Memory B cell (primary cell): Measurements from ENCODE around the gene TTC33.
"Not testable (repeated sequence)": the region's sequence is repeated elsewhere in the genome, so short reads cannot be mapped to it uniquely, and the experiment has no call there.

ENCODE experiments used
- ATAC-seq: fragments of 150-1000 bp; cut with Tn5 transposase; 2 replicates; pipeline ENCODE4 v1.10.0; 2021; ENCODE audit warnings: low read depth, mild to moderate bottlenecking, moderate library complexity
- DNase-seq, 2 donors: peaks; one replicate each; pipeline ENCODE4 v3.0.0; 2022; ENCODE audit warnings: low spot score in 2 of 2
- H3K27ac Mint-ChIP-seq: one replicate; pipeline ENCODE4 v1.8.0; 2022; ENCODE audit warnings: mild to moderate bottlenecking, moderate library complexity, mixed read lengths
- H3K27me3 Mint-ChIP-seq: one replicate; pipeline ENCODE4 v1.8.0; 2022; ENCODE audit warnings: mixed read lengths
- H3K36me3 Mint-ChIP-seq: one replicate; pipeline ENCODE4 v1.8.0; 2022; ENCODE audit warnings: mild to moderate bottlenecking, mixed read lengths
- H3K4me1 Mint-ChIP-seq: one replicate; pipeline ENCODE4 v1.8.0; 2022; ENCODE audit warnings: mixed read lengths
- H3K4me3 Mint-ChIP-seq: one replicate; pipeline ENCODE4 v1.8.0; 2022; ENCODE audit warnings: mild to moderate bottlenecking, moderate library complexity, mixed read lengths
- H3K9me3 Mint-ChIP-seq: one replicate; pipeline ENCODE4 v1.8.0; 2022; ENCODE audit warnings: mixed read lengths

Gene TTC33

GRCh38 chr5:40755407-40756365, at the start of gene TTC33:
TSS of gene TTC33 (minus strand) at chr5:40755961. CDS start at chr5:40747018, 8,943 bp downstream.
- ATAC-seq, result peak; percentile 92
- H3K4me3 Mint-ChIP-seq, result no peak within 1 kb of the TSS
- peak; percentile 82 to 88 for DNase-seq
- H3K4me1 Mint-ChIP-seq, result peaks cover 9% of the 10 kb centered on the region
- no peaks in the 10 kb centered on the region for H3K9me3 Mint-ChIP-seq
- H3K36me3 Mint-ChIP-seq, result peaks cover 9% of the 10 kb centered on the region
- H3K27me3 Mint-ChIP-seq, result no peaks in the 10 kb centered on the region
- H3K27ac Mint-ChIP-seq, result no peak within 1 kb of the TSS

DNA sequence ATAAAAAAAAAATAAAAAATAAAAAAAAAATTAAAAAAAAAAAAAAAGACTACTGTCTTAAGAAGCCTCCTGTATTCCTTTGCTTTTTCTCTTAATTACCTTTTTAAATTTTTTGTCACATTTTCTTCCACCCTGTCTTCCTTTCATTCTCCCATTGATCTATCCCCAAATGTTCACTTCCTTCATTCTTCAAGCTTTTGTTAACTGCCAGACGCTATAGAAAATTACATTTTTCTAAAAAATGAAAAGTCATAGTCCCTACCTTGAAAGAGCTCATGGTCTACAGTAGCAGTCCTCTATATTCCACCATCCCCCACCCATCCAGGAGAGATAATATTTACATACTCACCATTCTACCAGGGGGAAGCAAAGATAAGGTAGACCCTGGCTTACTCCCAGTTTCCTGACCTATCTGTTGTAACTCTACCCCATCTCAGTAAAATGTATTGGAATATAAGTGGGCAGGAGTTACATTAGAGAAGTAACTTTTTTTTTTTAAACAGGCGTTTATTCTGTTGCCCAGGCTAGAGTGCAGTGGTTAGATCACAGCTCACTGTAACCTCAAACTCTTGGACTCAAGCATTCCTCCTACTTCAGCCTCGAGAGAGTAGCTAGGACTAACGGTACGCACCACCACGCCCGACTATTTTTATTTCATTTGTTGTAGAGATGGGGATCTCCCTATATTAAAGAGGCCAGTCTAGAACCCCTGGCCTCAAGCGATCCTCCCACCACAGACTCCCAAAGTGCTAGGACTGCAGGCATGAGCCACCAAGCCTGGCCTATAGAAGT, 46.2 kb upstream of the TTC33 start:
- Mint-ChIP-seq H3K36me3 (no peaks in the 10 kb centered on the region), H3K4me1 (peaks cover 2% of the 10 kb centered on the region), H3K27ac (no peak overlapping the region), H3K9me3 (no peaks in the 10 kb centered on the region), H3K27me3 (peaks cover 1% of the 10 kb centered on the region), H3K4me3 (no peak overlapping the region)
- no peak for DNase-seq
- no peak for ATAC-seq

GRCh38 chr5:40799258-40799657, 43.5 kb upstream of the TTC33 start:
- DNase-seq (no peak), ATAC-seq (no peak)
- Mint-ChIP-seq H3K27me3 (no peaks in the 10 kb centered on the region), H3K4me1 (peaks cover 16% of the 10 kb centered on the region), H3K9me3 (no peaks in the 10 kb centered on the region), H3K36me3 (peaks cover 3% of the 10 kb centered on the region), H3K27ac (peak overlapping the region; percentile 93), H3K4me3 (peak overlapping the region; percentile 35)

- Mint-ChIP-seq H3K36me3 (peaks cover 3% of the 10 kb centered on the region), H3K27ac (peak overlapping the region; percentile 93), H3K4me1 (peaks cover 19% of the 10 kb centered on the region), H3K27me3 (no peaks in the 10 kb centered on the region), H3K4me3 (peak overlapping the region; percentile 93), H3K9me3 (no peaks in the 10 kb centered on the region)
- no peak for ATAC-seq
- DNase-seq, result no peak
Measured at GRCh38 chr5:40798801-40799210, 43.0 kb upstream of the TTC33 start.

GRCh38 chr5:40798012-40798800, 42.4 kb upstream of the TTC33 start, which contains the start of gene PRKAA1:
TSS of gene PRKAA1 (minus strand) at chr5:40798374. CDS start at chr5:40798189, 185 bp downstream.
- Mint-ChIP-seq H3K36me3 (peaks cover 3% of the 10 kb centered on the region), H3K4me1 (peaks cover 25% of the 10 kb centered on the region), H3K27me3 (no peaks in the 10 kb centered on the region), H3K4me3 (peak within 1 kb of the TSS; percentile 93), H3K27ac (peak within 1 kb of the TSS; percentile 93), H3K9me3 (no peaks in the 10 kb centered on the region)
- ATAC-seq (peak; percentile 91), DNase-seq (peak; percentile 90 to 91)

DNA sequence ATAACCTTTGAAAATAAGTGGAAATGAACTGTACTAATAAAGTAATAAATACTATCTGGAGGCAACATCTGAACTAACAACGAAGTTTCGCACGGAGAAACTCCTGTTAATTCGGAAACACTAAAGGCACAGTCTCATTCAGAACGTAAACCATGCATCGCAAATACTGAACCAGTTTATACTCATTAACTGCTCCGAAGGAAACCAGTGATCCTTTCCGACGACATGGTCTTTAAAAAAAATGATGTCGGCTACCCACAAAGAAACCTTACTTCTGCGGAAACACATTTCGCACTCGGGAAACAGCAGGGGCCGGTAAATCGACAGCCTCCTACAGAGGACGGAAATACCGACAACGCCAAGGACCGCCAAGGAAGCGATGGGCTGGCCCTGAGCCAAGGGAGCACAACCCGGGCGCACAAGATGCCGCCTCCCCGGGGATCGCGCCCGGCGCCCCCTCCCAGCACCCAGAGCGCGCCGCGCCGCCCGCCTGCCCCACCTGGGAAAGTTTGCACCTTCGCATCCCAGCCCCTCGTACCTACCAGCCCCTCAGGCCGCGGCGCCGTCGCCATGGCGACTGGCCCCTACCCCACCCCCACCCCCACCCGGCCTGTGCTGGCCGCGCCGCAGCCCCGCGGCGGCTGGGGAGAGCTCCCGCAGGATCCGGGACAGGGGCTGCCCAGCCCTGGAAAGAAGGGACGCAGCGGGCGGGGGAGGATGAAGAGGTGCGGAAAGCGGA, 41.7 kb upstream of the TTC33 start:
- Mint-ChIP-seq H3K4me1 (peaks cover 27% of the 10 kb centered on the region), H3K4me3 (peak overlapping the region; percentile 93), H3K27me3 (no peaks in the 10 kb centered on the region), H3K27ac (peak overlapping the region; percentile 93), H3K9me3 (no peaks in the 10 kb centered on the region), H3K36me3 (peaks cover 3% of the 10 kb centered on the region)
- DNase-seq, result peak; percentile 47 to 59
- ATAC-seq, result peak; percentile 28

DNA sequence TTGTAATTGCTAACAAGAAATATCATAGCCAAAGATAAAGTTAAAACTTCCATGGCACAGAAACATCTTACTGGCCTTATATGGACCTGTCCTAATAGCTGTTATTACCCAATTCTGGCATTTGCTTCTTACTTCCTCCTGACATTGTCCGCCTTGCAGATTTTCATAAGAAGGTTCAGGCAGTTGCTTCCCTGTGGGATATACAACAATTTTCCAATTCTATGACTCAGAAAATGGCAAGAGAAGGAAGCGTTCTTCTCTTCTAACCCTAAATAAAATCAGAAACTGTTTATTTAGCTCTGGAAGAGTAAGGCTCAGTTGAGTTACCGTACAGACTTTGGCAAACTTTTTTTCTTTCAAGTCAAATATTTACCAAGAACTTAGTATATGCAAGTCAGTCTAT, 40.7 kb upstream of the TTC33 start:
- peak overlapping the region; percentile 93 for H3K27ac Mint-ChIP-seq
- H3K36me3 Mint-ChIP-seq, result peaks cover 3% of the 10 kb centered on the region
- H3K27me3 Mint-ChIP-seq, result no peaks in the 10 kb centered on the region
- H3K4me1 Mint-ChIP-seq, result peaks cover 32% of the 10 kb centered on the region
- H3K4me3 Mint-ChIP-seq, result peak overlapping the region; percentile 32
- ATAC-seq (no peak), DNase-seq (no peak)
- H3K9me3 Mint-ChIP-seq, result no peaks in the 10 kb centered on the region

GRCh38 chr5:40794877-40795276, 39.1 kb upstream of the TTC33 start:
- not testable (repeated sequence) for H3K27me3 Mint-ChIP-seq, H3K36me3 Mint-ChIP-seq, H3K4me3 Mint-ChIP-seq, H3K9me3 Mint-ChIP-seq, ATAC-seq, DNase-seq, H3K27ac Mint-ChIP-seq
- H3K4me1 Mint-ChIP-seq, result peaks cover 37% of the 10 kb centered on the region

GRCh38 chr5:40794340-40794739, 38.6 kb upstream of the TTC33 start:
- DNase-seq, H3K4me3 Mint-ChIP-seq, ATAC-seq, H3K27me3 Mint-ChIP-seq, H3K36me3 Mint-ChIP-seq, H3K9me3 Mint-ChIP-seq: not testable (repeated sequence)
- H3K27ac Mint-ChIP-seq, result peak overlapping the region; percentile 81
- peaks cover 39% of the 10 kb centered on the region for H3K4me1 Mint-ChIP-seq

DNA sequence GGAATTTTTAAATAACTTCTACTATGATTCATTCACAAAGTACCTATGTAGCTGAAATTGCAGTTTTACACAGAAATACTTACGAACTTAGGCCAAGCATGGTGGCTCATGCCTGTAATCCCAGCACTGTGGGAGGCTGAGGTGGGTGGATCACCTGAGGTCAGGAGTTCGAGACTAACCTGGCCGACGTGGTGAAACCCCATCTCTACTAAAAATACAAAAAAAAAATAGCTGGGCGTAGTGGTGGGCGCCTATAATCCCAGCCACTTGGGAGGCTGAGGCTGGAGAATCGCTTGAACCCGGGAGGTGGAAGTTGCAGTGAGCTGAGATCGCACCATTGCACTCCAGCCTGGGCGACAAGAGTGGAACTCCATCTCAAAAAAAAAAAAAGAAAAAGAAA, 36.9 kb upstream of the TTC33 start:
- DNase-seq, H3K4me3 Mint-ChIP-seq, H3K9me3 Mint-ChIP-seq, ATAC-seq, H3K27ac Mint-ChIP-seq, H3K27me3 Mint-ChIP-seq: not testable (repeated sequence)
- peaks cover 13% of the 10 kb centered on the region for H3K36me3 Mint-ChIP-seq
- H3K4me1 Mint-ChIP-seq, result peaks cover 46% of the 10 kb centered on the region

DNA sequence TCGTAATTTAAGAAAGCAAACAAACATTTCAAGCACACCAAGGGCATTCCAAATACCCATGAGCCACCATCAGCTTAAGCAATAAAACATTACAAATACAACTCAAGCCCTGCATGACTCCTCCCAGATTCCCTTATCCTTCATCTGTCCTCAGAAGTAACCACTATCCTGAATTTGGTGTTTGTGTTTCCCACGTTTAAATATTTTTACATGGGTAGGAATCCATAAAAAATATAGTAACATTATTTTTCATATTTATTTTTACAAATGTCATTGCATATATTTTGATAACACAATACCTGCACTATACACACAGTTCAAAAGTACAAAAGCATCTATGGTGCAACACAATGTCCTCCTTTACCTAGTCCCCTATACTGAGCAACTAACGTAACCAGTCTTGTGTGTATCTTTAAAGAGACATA, 36.0 kb upstream of the TTC33 start:
- no peak for ATAC-seq

DNA sequence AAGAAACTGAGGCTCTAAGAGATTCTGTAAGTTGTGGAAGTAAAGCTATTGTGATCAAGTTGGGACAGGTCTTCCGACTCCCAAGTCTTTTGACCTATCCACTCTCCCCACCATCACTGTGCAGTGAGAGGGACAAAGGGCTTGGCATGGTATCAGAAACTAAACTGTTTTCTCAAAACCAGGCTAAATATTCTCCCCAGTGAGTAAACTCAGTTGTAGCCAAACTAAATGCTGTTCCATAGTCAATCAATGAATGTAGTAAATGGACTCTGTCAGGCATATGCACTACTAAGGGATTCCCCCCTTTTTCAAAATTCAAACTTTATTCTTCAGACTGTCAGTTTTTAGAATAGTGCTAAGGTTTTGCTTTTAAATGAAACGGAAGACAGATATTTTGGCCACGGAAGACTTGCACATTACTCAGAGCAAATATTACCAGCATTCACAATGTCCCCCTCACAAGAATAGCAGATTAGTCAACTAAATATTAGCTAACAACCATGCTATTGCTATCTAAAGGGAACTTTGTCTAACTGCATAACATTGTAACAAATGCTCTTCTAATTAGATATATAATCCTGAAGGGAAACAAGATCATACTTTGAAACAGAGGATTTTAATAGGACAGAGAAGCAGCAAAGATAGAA, 35.3 kb upstream of the TTC33 start:
- H3K4me1 Mint-ChIP-seq, result peaks cover 48% of the 10 kb centered on the region
- ATAC-seq (no peak), DNase-seq (no peak)
- H3K36me3 Mint-ChIP-seq, result peaks cover 21% of the 10 kb centered on the region
- no peak overlapping the region for H3K4me3 Mint-ChIP-seq
- H3K9me3 Mint-ChIP-seq, result peaks cover 1% of the 10 kb centered on the region
- peak overlapping the region; percentile 76 for H3K27ac Mint-ChIP-seq
- H3K27me3 Mint-ChIP-seq, result no peaks in the 10 kb centered on the region

More for the DNA sequence above, 36.0 kb upstream of the TTC33 start:
- H3K27me3 Mint-ChIP-seq, result no peaks in the 10 kb centered on the region
- peaks cover 16% of the 10 kb centered on the region for H3K36me3 Mint-ChIP-seq
- peaks cover 48% of the 10 kb centered on the region for H3K4me1 Mint-ChIP-seq
- DNase-seq, result no peak
- no peak overlapping the region for H3K4me3 Mint-ChIP-seq
- peaks cover 1% of the 10 kb centered on the region for H3K9me3 Mint-ChIP-seq
- H3K27ac Mint-ChIP-seq, result no peak overlapping the region
